BJ (cell line): ENCODE results near the gene DGKB. TPM values are rescaled to one million over a fixed set of nuclear protein-coding genes. Genes with fewer than 3 reads are reported as not detected.

ENCODE experiments used
- CTCF ChIA-PET: fragments of 350-600 bp; formaldehyde crosslinking; extraction: SDS; loops from one replicate; lab custom pipeline; 2021; ENCODE audit warnings: antibody characterized with exemption, inconsistent platforms; lab: Yijun Ruan, JAX
- POLR2A ChIA-PET: fragments of 300-600 bp; sonication (Branson Sonifier 250); formaldehyde crosslinking; extraction: SDS; loops from one replicate; lab custom pipeline; 2021; ENCODE audit warnings: antibody characterized with exemption; lab: Charles Lee
- DNase-seq: peaks from one replicate; pipeline ENCODE4 v3.0.0-alpha.2; 2011; ENCODE audit warnings: low read depth
- H3K27me3 ChIP-seq: 2 replicates; pipeline ENCODE4 v1.6.0; 2011; ENCODE audit warnings: low read length; ENCODE audit not compliant: control insufficient read depth, insufficient read depth
- H3K36me3 ChIP-seq: 2 replicates; pipeline ENCODE4 v1.5.1; 2011; ENCODE audit warnings: low read length; ENCODE audit not compliant: control insufficient read depth, insufficient read depth
- H3K4me3 ChIP-seq: 2 replicates; pipeline ENCODE4 v1.5.1; 2011; ENCODE audit warnings: low read depth, mild to moderate bottlenecking, control low read depth, low read length
- CTCF ChIP-seq: IDR thresholded peaks from 2 replicates; pipeline ENCODE4 v1.5.1; 2011; ENCODE audit warnings: low read depth, mild to moderate bottlenecking, control low read depth, inconsistent platforms, low read length, moderate library complexity; ENCODE audit not compliant: insufficient read depth
- polyA plus RNA-seq: library from polyadenylated mRNA; depleted of rRNA; stranded (reverse); fragments of >200 nt; gene quantifications from 2 replicates; pipeline ENCODE4 v1.2.3, GENCODE V29; 2011

The DGKB gene
- polyA plus RNA-seq, 1 experiment, result 0.09 TPM

GRCh38 chr7:14170872-14171271 is 731.7 kb downstream of the DGKB start:
- DNase-seq, result no peak
- Histone ChIP-seq H3K36me3 (no peaks in the 10 kb centered on the region), H3K27me3 (no peaks in the 10 kb centered on the region), H3K4me3 (no peak overlapping the region)
- ChIA-PET POLR2A (no interaction called here), CTCF (no interaction called here)
- no peak for TF ChIP-seq CTCF

- ChIA-PET POLR2A (interaction anchor here (0.6 kb wide), 1 partner anchor 532 kb away, joined by 3 read pairs; no protein-coding TSS in a partner anchor), CTCF (no interaction called here)
- Histone ChIP-seq H3K4me3 (no peak overlapping the region), H3K27me3 (no peaks in the 10 kb centered on the region), H3K36me3 (no peaks in the 10 kb centered on the region)
- no peak for TF ChIP-seq CTCF
- DNase-seq, result no peak
These were observed 744.4 kb downstream of the DGKB start for GRCh38 chr7:14158111-14158510.

- Histone ChIP-seq H3K36me3 (no peaks in the 10 kb centered on the region), H3K27me3 (no peaks in the 10 kb centered on the region), H3K4me3 (no peak overlapping the region)
- DNase-seq, result no peak
- CTCF ChIA-PET, result no interaction called here
- TF ChIP-seq CTCF, result no peak
- POLR2A ChIA-PET, result no interaction called here
These were observed 746.1 kb downstream of the DGKB start for GRCh38 chr7:14156436-14156835.

GRCh38 chr7:14148974-14149373 is 753.6 kb downstream of the DGKB start:
- no peaks in the 10 kb centered on the region for H3K36me3 ChIP-seq
- no peak for TF ChIP-seq CTCF
- H3K4me3 ChIP-seq, result no peak overlapping the region
- H3K27me3 ChIP-seq, result no peaks in the 10 kb centered on the region
- ChIA-PET CTCF (no interaction called here), POLR2A (no interaction called here)
- DNase-seq, result no peak

- TF ChIP-seq CTCF, result no peak
- Histone ChIP-seq H3K36me3 (no peaks in the 10 kb centered on the region), H3K27me3 (no peaks in the 10 kb centered on the region), H3K4me3 (no peak overlapping the region)
- CTCF ChIA-PET, result interaction anchor here (1.0 kb wide), 1 partner anchor 19 kb away, joined by 3 read pairs; no protein-coding TSS in a partner anchor
- DNase-seq, result no peak
- POLR2A ChIA-PET, result no interaction called here
These were observed 755.0 kb downstream of the DGKB start for GRCh38 chr7:14147532-14147931.
